Osteocyte (in vitro differentiated cells): ENCODE results near the gene DMXL2. TPM values are rescaled to one million over a fixed set of nuclear protein-coding genes. Genes with fewer than 3 reads are reported as not detected.

ENCODE experiments used
- DNase-seq: peaks from one replicate; pipeline ENCODE4 v3.0.0; 2021; ENCODE audit warnings: mixed read lengths; ENCODE audit not compliant: unreplicated experiment; ENCODE audit errors: extremely low spot score
- H3K27ac Mint-ChIP-seq: one replicate; pipeline ENCODE4 v1.8.0; 2021; ENCODE audit warnings: mild to moderate bottlenecking, mixed read lengths; ENCODE audit not compliant: unreplicated experiment
- H3K27me3 Mint-ChIP-seq: one replicate; pipeline ENCODE4 v1.8.0; 2021; ENCODE audit warnings: mixed read lengths; ENCODE audit not compliant: unreplicated experiment
- H3K36me3 Mint-ChIP-seq: one replicate; pipeline ENCODE4 v1.8.0; 2021; ENCODE audit warnings: mixed read lengths; ENCODE audit not compliant: unreplicated experiment
- H3K4me1 Mint-ChIP-seq: one replicate; pipeline ENCODE4 v1.8.0; 2021; ENCODE audit warnings: mixed read lengths; ENCODE audit not compliant: unreplicated experiment
- H3K4me3 Mint-ChIP-seq: one replicate; pipeline ENCODE4 v1.8.0; 2021; ENCODE audit warnings: mild to moderate bottlenecking, moderate library complexity, mixed read lengths; ENCODE audit not compliant: unreplicated experiment
- H3K9me3 Mint-ChIP-seq: one replicate; pipeline ENCODE4 v1.8.0; 2021; ENCODE audit warnings: mixed read lengths; ENCODE audit not compliant: unreplicated experiment
- CTCF ChIP-seq: fragments of 200-600 bp; sonication (generic); IDR thresholded peaks from 2 replicates; pipeline ENCODE4 v1.5.0; 2021; ENCODE audit warnings: antibody characterized with exemption, mild to moderate bottlenecking, moderate library complexity
- long read RNA-seq: library from polyadenylated mRNA; unstranded; transcript quantifications from one replicate; pipeline ENCODE4 v2.0.0, GENCODE V29; 2021
- total RNA-seq: library from RNA; stranded (reverse); gene quantifications from 2 replicates; pipeline ENCODE4 v1.2.1, GENCODE V29; 2021

Gene DMXL2
- 27.4 and 29.5 TPM in 2 replicates for total RNA-seq
- long read RNA-seq, partial matches to known transcripts: 8 of 12 reads
- long read RNA-seq, other reads (novel, unspliced or antisense): 3 of 12 reads

- no peaks in the 10 kb centered on the region for H3K9me3 Mint-ChIP-seq
- no peaks in the 10 kb centered on the region for H3K36me3 Mint-ChIP-seq
- H3K4me1 Mint-ChIP-seq: peaks cover 24% of the 10 kb centered on the region
- DNase-seq: peak; percentile 95
- peak within 1 kb of the TSS; percentile 84 for H3K27ac Mint-ChIP-seq
- peaks cover 15% of the 10 kb centered on the region for H3K27me3 Mint-ChIP-seq
- H3K4me3 Mint-ChIP-seq: peak within 1 kb of the TSS; percentile 90
- no peak for TF ChIP-seq CTCF
These were observed at the start of gene DMXL2 for GRCh38 chr15:51622604-51623370. Gene DMXL2, minus strand, starts transcription at chr15:51622771. Its CDS starts 226 bp downstream, at chr15:51622545.

- DNase-seq: no peak
- Mint-ChIP-seq H3K27me3 (peaks cover 53% of the 10 kb centered on the region), H3K4me1 (no peaks in the 10 kb centered on the region), H3K36me3 (no peaks in the 10 kb centered on the region), H3K4me3 (no peak overlapping the region), H3K9me3 (no peaks in the 10 kb centered on the region), H3K27ac (no peak overlapping the region)
- TF ChIP-seq CTCF: no peak
These were observed 49.6 kb upstream of the DMXL2 start for GRCh38 chr15:51672155-51672687.

- no peak overlapping the region for H3K27ac Mint-ChIP-seq
These were observed 46.8 kb upstream of the DMXL2 start for GRCh38 chr15:51669381-51669780.

GRCh38 chr15:51668446-51668845, 45.9 kb upstream of the DMXL2 start:
- no peak overlapping the region for H3K27ac Mint-ChIP-seq
- no peak for TF ChIP-seq CTCF
- H3K27me3 Mint-ChIP-seq: peaks cover 68% of the 10 kb centered on the region
- no peak for DNase-seq
- no peaks in the 10 kb centered on the region for H3K4me1 Mint-ChIP-seq
- no peaks in the 10 kb centered on the region for H3K36me3 Mint-ChIP-seq
- H3K9me3 Mint-ChIP-seq: no peaks in the 10 kb centered on the region
- no peak overlapping the region for H3K4me3 Mint-ChIP-seq

More at GRCh38 chr15:51669381-51669780, 46.8 kb upstream of the DMXL2 start:
- Mint-ChIP-seq H3K4me3 (no peak overlapping the region), H3K36me3 (no peaks in the 10 kb centered on the region), H3K9me3 (no peaks in the 10 kb centered on the region), H3K4me1 (no peaks in the 10 kb centered on the region), H3K27me3 (peaks cover 70% of the 10 kb centered on the region)
- no peak for TF ChIP-seq CTCF
- DNase-seq: no peak

- Mint-ChIP-seq H3K27ac (no peak overlapping the region), H3K4me1 (no peaks in the 10 kb centered on the region), H3K27me3 (peaks cover 69% of the 10 kb centered on the region), H3K9me3 (no peaks in the 10 kb centered on the region), H3K4me3 (no peak overlapping the region), H3K36me3 (no peaks in the 10 kb centered on the region)
- no peak for DNase-seq
- TF ChIP-seq CTCF: no peak
These were observed 44.9 kb upstream of the DMXL2 start for GRCh38 chr15:51667478-51667877.
